ENCODE measurements around the gene CISD3.

DNA sequence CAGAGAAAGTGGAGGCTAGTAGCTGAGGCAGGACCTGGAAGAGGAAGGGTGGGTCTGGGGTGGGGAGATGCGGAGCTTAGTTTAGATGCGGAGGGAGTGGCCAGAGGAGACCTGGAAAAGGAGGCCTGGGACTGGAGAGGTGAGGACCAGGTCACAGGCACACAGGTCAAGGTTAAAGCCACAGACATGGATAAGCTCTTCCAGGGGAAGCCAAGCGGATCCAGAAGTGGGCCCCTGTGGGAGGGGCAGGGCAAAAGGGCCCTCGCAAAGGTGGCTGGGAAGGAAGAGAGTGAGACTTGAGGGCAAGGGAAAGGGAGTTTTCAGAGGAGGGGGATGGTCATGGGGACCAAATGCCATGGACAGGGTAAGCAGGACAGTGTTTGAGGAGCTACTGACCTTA is 39.0 kb upstream of the CISD3 start:
- no peak for TF ChIP-seq POLR2AphosphoS5 (IDR thresholded peaks at IDR 0.05; ENCODE audit: low read depth, low read length)
- TF ChIP-seq, protein P1, sequence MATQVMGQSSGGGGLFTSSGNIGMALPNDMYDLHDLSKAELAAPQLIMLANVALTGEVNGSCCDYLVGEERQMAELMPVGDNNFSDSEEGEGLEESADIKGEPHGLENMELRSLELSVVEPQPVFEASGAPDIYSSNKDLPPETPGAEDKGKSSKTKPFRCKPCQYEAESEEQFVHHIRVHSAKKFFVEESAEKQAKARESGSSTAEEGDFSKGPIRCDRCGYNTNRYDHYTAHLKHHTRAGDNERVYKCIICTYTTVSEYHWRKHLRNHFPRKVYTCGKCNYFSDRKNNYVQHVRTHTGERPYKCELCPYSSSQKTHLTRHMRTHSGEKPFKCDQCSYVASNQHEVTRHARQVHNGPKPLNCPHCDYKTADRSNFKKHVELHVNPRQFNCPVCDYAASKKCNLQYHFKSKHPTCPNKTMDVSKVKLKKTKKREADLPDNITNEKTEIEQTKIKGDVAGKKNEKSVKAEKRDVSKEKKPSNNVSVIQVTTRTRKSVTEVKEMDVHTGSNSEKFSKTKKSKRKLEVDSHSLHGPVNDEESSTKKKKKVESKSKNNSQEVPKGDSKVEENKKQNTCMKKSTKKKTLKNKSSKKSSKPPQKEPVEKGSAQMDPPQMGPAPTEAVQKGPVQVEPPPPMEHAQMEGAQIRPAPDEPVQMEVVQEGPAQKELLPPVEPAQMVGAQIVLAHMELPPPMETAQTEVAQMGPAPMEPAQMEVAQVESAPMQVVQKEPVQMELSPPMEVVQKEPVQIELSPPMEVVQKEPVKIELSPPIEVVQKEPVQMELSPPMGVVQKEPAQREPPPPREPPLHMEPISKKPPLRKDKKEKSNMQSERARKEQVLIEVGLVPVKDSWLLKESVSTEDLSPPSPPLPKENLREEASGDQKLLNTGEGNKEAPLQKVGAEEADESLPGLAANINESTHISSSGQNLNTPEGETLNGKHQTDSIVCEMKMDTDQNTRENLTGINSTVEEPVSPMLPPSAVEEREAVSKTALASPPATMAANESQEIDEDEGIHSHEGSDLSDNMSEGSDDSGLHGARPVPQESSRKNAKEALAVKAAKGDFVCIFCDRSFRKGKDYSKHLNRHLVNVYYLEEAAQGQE (IDR thresholded peaks at IDR 0.05; ENCODE audit: insufficient read depth in 1 of 2, low read depth in 2 of 2, low read length in 2 of 2), result no peak
- no peak for TF ChIP-seq TAF1 (IDR thresholded peaks at IDR 0.05; ENCODE audit: borderline replicate concordance, insufficient read depth, low read length)
- no peak for TF ChIP-seq SIN3A (IDR thresholded peaks at IDR 0.05; ENCODE audit: borderline replicate concordance, insufficient read depth, low read length)
